Measurements from ENCODE around the gene E2F2. TPM values are rescaled to one million over a fixed set of nuclear protein-coding genes. Genes with fewer than 3 reads are reported as not detected.

Gene E2F2
- total and polyA plus RNA-seq, 2 of the 13 experiments (the other 11 are each of a cell fraction or from before 2014, with no cell fraction given) = 0.65 to 6.6 TPM

DNA sequence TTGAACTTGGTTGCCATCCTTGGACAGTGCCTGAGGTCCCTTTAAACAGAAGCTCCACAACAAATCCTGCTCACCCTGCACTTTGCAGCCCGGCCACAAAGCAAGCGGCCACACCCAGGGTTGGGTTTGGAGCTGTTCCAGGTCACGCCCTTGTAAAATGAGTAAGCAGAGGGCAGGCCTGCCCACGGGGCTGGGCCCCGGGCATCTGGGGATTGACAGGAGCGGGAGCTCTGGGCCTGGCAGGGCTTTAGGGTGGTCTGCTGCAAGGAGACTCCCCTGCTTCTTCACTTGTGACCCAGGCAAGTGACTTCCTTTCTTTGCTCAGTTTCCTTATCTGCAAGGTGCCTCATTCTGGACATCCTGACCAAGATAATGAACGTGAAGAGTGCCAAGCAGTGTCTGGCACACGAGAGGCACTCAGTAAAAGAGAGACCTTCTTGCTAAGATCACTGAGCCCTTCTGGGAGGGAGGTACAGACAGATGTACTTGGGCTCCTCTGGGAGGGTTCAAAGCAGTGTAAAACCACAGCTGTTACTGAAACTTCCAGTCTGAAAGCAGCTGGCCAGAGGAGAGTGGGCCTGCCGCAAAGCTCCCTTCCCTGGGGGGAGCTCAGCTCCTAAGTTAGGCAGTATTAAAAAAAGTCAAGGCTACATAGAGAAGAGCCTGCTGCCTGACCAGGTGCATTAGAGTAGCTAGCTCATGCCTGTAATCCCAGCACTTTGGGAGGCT is 2.6 kb downstream of the E2F2 start (continued):
- TF ChIP-seq SOX13 (IDR thresholded peaks at IDR 0.05) = no peak
- peak in 1 of 2 experiments; percentile 20; a peak in 1 of 4 replicates for TF ChIP-seq SOX13 (CRISPR knock-in tag; conservative IDR thresholded peaks at IDR 0.05 in 1 of 2, IDR thresholded peaks at IDR 0.05 in 1 of 2)
- no peak for TF ChIP-seq MTA1 (CRISPR knock-in tag; IDR thresholded peaks at IDR 0.05; ENCODE audit: borderline replicate concordance)
- TF ChIP-seq U2AF2 (IDR thresholded peaks at IDR 0.05; ENCODE audit: low read depth, low read length) = no peak
- no peak for TF ChIP-seq POLR2AphosphoS5 (IDR thresholded peaks at IDR 0.05; ENCODE audit: low read depth, low read length)
- no peak for TF ChIP-seq GATAD2A (CRISPR knock-in tag; IDR thresholded peaks at IDR 0.05)
- peak; percentile 37; the same call in 1 of the 2 replicates for TF ChIP-seq ZFX (CRISPR knock-in tag; IDR thresholded peaks at IDR 0.05; ENCODE audit: low read depth)
- TF ChIP-seq ZNF607 (CRISPR knock-in tag; IDR thresholded peaks at IDR 0.05; ENCODE audit: borderline replicate concordance) = no peak
- TF ChIP-seq, protein P1, sequence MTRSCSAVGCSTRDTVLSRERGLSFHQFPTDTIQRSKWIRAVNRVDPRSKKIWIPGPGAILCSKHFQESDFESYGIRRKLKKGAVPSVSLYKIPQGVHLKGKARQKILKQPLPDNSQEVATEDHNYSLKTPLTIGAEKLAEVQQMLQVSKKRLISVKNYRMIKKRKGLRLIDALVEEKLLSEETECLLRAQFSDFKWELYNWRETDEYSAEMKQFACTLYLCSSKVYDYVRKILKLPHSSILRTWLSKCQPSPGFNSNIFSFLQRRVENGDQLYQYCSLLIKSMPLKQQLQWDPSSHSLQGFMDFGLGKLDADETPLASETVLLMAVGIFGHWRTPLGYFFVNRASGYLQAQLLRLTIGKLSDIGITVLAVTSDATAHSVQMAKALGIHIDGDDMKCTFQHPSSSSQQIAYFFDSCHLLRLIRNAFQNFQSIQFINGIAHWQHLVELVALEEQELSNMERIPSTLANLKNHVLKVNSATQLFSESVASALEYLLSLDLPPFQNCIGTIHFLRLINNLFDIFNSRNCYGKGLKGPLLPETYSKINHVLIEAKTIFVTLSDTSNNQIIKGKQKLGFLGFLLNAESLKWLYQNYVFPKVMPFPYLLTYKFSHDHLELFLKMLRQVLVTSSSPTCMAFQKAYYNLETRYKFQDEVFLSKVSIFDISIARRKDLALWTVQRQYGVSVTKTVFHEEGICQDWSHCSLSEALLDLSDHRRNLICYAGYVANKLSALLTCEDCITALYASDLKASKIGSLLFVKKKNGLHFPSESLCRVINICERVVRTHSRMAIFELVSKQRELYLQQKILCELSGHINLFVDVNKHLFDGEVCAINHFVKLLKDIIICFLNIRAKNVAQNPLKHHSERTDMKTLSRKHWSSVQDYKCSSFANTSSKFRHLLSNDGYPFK (CRISPR knock-in tag; IDR thresholded peaks at IDR 0.05; ENCODE audit: borderline replicate concordance) = no peak
- TF ChIP-seq CCAR2 (optimal IDR thresholded peaks at IDR 0.05; ENCODE audit: low read depth, low read length) = no peak
- TF ChIP-seq BHLHE40 (IDR thresholded peaks at IDR 0.05; ENCODE audit: low read length) = no peak
- no peak for TF ChIP-seq DNMT1 (CRISPR knock-in tag; IDR thresholded peaks at IDR 0.05)
- TF ChIP-seq, protein P2, sequence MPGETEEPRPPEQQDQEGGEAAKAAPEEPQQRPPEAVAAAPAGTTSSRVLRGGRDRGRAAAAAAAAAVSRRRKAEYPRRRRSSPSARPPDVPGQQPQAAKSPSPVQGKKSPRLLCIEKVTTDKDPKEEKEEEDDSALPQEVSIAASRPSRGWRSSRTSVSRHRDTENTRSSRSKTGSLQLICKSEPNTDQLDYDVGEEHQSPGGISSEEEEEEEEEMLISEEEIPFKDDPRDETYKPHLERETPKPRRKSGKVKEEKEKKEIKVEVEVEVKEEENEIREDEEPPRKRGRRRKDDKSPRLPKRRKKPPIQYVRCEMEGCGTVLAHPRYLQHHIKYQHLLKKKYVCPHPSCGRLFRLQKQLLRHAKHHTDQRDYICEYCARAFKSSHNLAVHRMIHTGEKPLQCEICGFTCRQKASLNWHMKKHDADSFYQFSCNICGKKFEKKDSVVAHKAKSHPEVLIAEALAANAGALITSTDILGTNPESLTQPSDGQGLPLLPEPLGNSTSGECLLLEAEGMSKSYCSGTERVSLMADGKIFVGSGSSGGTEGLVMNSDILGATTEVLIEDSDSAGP (CRISPR knock-in tag; IDR thresholded peaks at IDR 0.05; ENCODE audit: borderline replicate concordance) = peak; percentile 97
- TF ChIP-seq, protein P3, sequence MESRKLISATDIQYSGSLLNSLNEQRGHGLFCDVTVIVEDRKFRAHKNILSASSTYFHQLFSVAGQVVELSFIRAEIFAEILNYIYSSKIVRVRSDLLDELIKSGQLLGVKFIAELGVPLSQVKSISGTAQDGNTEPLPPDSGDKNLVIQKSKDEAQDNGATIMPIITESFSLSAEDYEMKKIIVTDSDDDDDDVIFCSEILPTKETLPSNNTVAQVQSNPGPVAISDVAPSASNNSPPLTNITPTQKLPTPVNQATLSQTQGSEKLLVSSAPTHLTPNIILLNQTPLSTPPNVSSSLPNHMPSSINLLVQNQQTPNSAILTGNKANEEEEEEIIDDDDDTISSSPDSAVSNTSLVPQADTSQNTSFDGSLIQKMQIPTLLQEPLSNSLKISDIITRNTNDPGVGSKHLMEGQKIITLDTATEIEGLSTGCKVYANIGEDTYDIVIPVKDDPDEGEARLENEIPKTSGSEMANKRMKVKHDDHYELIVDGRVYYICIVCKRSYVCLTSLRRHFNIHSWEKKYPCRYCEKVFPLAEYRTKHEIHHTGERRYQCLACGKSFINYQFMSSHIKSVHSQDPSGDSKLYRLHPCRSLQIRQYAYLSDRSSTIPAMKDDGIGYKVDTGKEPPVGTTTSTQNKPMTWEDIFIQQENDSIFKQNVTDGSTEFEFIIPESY (CRISPR knock-in tag; IDR thresholded peaks at IDR 0.05) = no peak
- no peak for TF ChIP-seq FOXA3 (CRISPR knock-in tag; IDR thresholded peaks at IDR 0.05)
- 0 out of 2 replicates have a peak, but pooled peaks have one; percentile 30 for TF ChIP-seq CHD4 (IDR thresholded peaks at IDR 0.05; ENCODE audit: borderline replicate concordance, low read length)
- TF ChIP-seq ZSCAN22 (CRISPR knock-in tag; IDR thresholded peaks at IDR 0.05) = no peak
- TF ChIP-seq ZNF326 (CRISPR knock-in tag; IDR thresholded peaks at IDR 0.05; ENCODE audit: borderline replicate concordance) = no peak
- TF ChIP-seq, protein P4, sequence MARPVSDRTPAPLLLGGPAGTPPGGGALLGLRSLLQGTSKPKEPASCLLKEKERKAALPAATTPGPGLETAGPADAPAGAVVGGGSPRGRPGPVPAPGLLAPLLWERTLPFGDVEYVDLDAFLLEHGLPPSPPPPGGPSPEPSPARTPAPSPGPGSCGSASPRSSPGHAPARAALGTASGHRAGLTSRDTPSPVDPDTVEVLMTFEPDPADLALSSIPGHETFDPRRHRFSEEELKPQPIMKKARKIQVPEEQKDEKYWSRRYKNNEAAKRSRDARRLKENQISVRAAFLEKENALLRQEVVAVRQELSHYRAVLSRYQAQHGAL (CRISPR knock-in tag; IDR thresholded peaks at IDR 0.05; ENCODE audit: not compliant biosample characterization) = no peak
- TF ChIP-seq, protein P5, sequence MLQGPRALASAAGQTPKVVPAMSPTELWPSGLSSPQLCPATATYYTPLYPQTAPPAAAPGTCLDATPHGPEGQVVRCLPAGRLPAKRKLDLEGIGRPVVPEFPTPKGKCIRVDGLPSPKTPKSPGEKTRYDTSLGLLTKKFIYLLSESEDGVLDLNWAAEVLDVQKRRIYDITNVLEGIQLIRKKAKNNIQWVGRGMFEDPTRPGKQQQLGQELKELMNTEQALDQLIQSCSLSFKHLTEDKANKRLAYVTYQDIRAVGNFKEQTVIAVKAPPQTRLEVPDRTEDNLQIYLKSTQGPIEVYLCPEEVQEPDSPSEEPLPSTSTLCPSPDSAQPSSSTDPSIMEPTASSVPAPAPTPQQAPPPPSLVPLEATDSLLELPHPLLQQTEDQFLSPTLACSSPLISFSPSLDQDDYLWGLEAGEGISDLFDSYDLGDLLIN (CRISPR knock-in tag; IDR thresholded peaks at IDR 0.05; ENCODE audit: borderline replicate concordance) = no peak

Data from HepG2 (cell line).